Endothelial cell of umbilical vein (primary cell): ENCODE measurements around the gene PTGES3L. TPM values are rescaled to one million over a fixed set of nuclear protein-coding genes. Genes with fewer than 3 reads are reported as not detected.

Experiments
- BruUV-seq: library from RNA; stranded (reverse); fragments of 400-500 nt; replicated peaks from 2 replicates; lab custom pipeline; 2021; lab: Mats Ljungman, UMichigan
- CTCF ChIA-PET: fragments of 300-600, 350-600 bp; sonication (Branson Sonifier 250); formaldehyde crosslinking; loops from one replicate; lab custom pipeline; 2021; ENCODE audit warnings: antibody characterized with exemption, inconsistent platforms; lab: Charles Lee
- POLR2A ChIA-PET: fragments of 300-600, 350-600 bp; sonication (Branson Sonifier 250); formaldehyde crosslinking; loops from one replicate; lab custom pipeline; 2021; ENCODE audit warnings: antibody characterized with exemption, inconsistent platforms; lab: Charles Lee
- DNase-seq: peaks from one replicate; pipeline ENCODE4 v3.0.0-alpha.2; 2011; ENCODE audit warnings: low read depth, low spot score
- FAIRE-seq: peaks from 2 replicates; lab custom pipeline; 2011; peaks lifted over from hg19 to GRCh38; lab: Jason Lieb, UNC
- H2AFZ ChIP-seq: 2 replicates; pipeline ENCODE4 v1.6.0; 2012; ENCODE audit warnings: low read depth, low read length, control low read depth, inconsistent platforms
- H3K27ac ChIP-seq: 2 replicates; pipeline ENCODE4 v1.5.1; 2011; ENCODE audit warnings: low read depth, mild to moderate bottlenecking, control low read depth, low read length, moderate library complexity; ENCODE audit not compliant: insufficient read depth
- H3K27me3 ChIP-seq, 2 experiments: 2 replicates each; pipeline versions ENCODE4 v1.6.0 to v1.6.1; 2011; ENCODE audit warnings: low read length in 2 of 2, mixed read lengths in 1 of 2; ENCODE audit not compliant: control insufficient read depth in 2 of 2, insufficient read depth in 2 of 2
- H3K36me3 ChIP-seq, 2 experiments: 2 replicates in 1 of 2; 3 replicates in 1 of 2; pipeline ENCODE4 v1.5.1; 2011; ENCODE audit warnings: low read length in 2 of 2, mild to moderate bottlenecking in 1 of 2, moderate library complexity in 1 of 2; ENCODE audit not compliant: control insufficient read depth in 2 of 2, insufficient read depth in 2 of 2; ENCODE audit errors: extremely low read depth in 1 of 2
- H3K4me1 ChIP-seq: 3 replicates; pipeline ENCODE4 v1.5.1; 2011; ENCODE audit warnings: mild to moderate bottlenecking, low read length; ENCODE audit not compliant: control insufficient read depth, insufficient read depth; ENCODE audit errors: extremely low read depth
- H3K4me2 ChIP-seq: 2 replicates; pipeline ENCODE4 v1.6.1; 2011; ENCODE audit warnings: low read length, control low read depth, mixed read lengths; ENCODE audit not compliant: insufficient read depth
- H3K4me3 ChIP-seq, 3 experiments: fragments of 200-600 bp in 1 of 3; sonication (generic), shearing (Covaris generic) in 1 of 3; replicated peaks in 1 of 3; 2 replicates each; pipeline ENCODE4 v1.5.1; 2011 to 2016; ENCODE audit warnings: control low read depth in 3 of 3, low read length in 3 of 3, mild to moderate bottlenecking in 2 of 3, inconsistent platforms in 1 of 3, low read depth in 1 of 3, moderate library complexity in 1 of 3; ENCODE audit not compliant: insufficient read depth in 1 of 3
- H3K79me2 ChIP-seq: 2 replicates; pipeline ENCODE4 v1.6.0; 2012; ENCODE audit warnings: low read length, inconsistent platforms; ENCODE audit not compliant: control insufficient read depth, insufficient read depth
- H3K9ac ChIP-seq: replicated peaks from 2 replicates; pipeline ENCODE3; 2011; ENCODE audit warnings: low read length, control low read depth; ENCODE audit not compliant: insufficient read depth; ENCODE audit errors: extremely low read depth
- H3K9me1 ChIP-seq: replicated peaks from 3 replicates; pipeline ENCODE4 v1.6.0; 2011; ENCODE audit warnings: mild to moderate bottlenecking, low read length; ENCODE audit not compliant: control insufficient read depth, insufficient read depth; ENCODE audit errors: extremely low read depth
- H3K9me3 ChIP-seq: replicated peaks from 2 replicates; pipeline ENCODE4 v1.5.1; 2012; ENCODE audit warnings: low read length, inconsistent platforms; ENCODE audit not compliant: control insufficient read depth, insufficient read depth
- H4K20me1 ChIP-seq: replicated peaks from 2 replicates; pipeline ENCODE3; 2011; ENCODE audit warnings: mild to moderate bottlenecking, low read length; ENCODE audit not compliant: control insufficient read depth, insufficient read depth; ENCODE audit errors: extremely low read depth
- EZH2 ChIP-seq: IDR thresholded peaks from 2 replicates; pipeline ENCODE4 v1.6.1; 2012; ENCODE audit warnings: borderline replicate concordance, low read depth, mild to moderate bottlenecking, moderate library complexity, low read length, inconsistent platforms; ENCODE audit not compliant: severe bottlenecking
- FOS ChIP-seq: IDR thresholded peaks from 2 replicates; pipeline ENCODE4 v1.6.1; 2011; ENCODE audit warnings: mild to moderate bottlenecking, low read length, moderate library complexity, borderline replicate concordance; ENCODE audit not compliant: insufficient read depth
- GATA2 ChIP-seq: IDR thresholded peaks from 2 replicates; pipeline ENCODE4 v1.7.0; 2011; ENCODE audit warnings: low read depth, mild to moderate bottlenecking, moderate library complexity, mixed read lengths, low read length; ENCODE audit not compliant: insufficient read length, insufficient read depth
- JUN ChIP-seq: IDR thresholded peaks from 2 replicates; pipeline ENCODE4 v1.6.1; 2011; ENCODE audit warnings: borderline replicate concordance, low read depth; ENCODE audit not compliant: insufficient read length, insufficient read depth
- MYC ChIP-seq: IDR thresholded peaks from one replicate; pipeline ENCODE4 v1.6.1; 2011; ENCODE audit warnings: mild to moderate bottlenecking, low read depth, low read length
- POLR2AphosphoS5 ChIP-seq: IDR thresholded peaks from 2 replicates; pipeline ENCODE4 v1.6.1; 2012; ENCODE audit warnings: low read depth, mild to moderate bottlenecking, control low read depth, low read length, moderate library complexity; ENCODE audit not compliant: insufficient read depth
- dilution Hi-C: fragments of 300-500 bp; cut with MboI; formaldehyde crosslinking; loops from one replicate; pipeline ENCODE4 v1.15.0; 2019; ENCODE audit warnings: low sequenced_read_pairs; ENCODE audit not compliant: extremely low pct_ligation_motif_present
- intact Hi-C: fragments of 100-400 bp; cut with micrococcal nuclease; formaldehyde crosslinking; loops from one replicate; pipeline ENCODE4 v1.10.0; 2022
- polyA plus RNA-seq, 4 experiments: library from polyadenylated mRNA; depleted of rRNA in 3 of 4; stranded (reverse) in 3 of 4; unstranded in 1 of 4; fragments of >200 nt; gene quantifications; 2 replicates each; pipeline versions ENCODE4 v1.2.1 to v1.2.3, GENCODE V29; 2011 to 2012; ENCODE audit warnings: missing spikeins in 1 of 4
- total RNA-seq: library from RNA; stranded (reverse); gene quantifications from 2 replicates; pipeline ENCODE4 v1.2.3, GENCODE V29; 2021
- TF ChIP-seq, protein P1 (sequence below): IDR thresholded peaks from 2 replicates; pipeline ENCODE4 v1.6.1; 2011; ENCODE audit not compliant: insufficient read depth, insufficient read length
- TF ChIP-seq, protein P2 (sequence below), 2 donors: IDR thresholded peaks; 1 replicate in 1 of 2; 2 replicates in 1 of 2; pipeline ENCODE4 v1.5.1; 2011; ENCODE audit warnings: low read length in 2 of 2, mild to moderate bottlenecking in 2 of 2, moderate library complexity in 2 of 2, control low read depth in 1 of 2, inconsistent platforms in 1 of 2, low read depth in 1 of 2; ENCODE audit not compliant: insufficient read depth in 1 of 2; ENCODE audit errors: extremely low read depth in 1 of 2

The PTGES3L gene
- total and polyA plus RNA-seq, 2 donors (not counting 3 experiments of a cell fraction or from before 2014, with no cell fraction given): 0.23 TPM; not detected in 1

DNA sequence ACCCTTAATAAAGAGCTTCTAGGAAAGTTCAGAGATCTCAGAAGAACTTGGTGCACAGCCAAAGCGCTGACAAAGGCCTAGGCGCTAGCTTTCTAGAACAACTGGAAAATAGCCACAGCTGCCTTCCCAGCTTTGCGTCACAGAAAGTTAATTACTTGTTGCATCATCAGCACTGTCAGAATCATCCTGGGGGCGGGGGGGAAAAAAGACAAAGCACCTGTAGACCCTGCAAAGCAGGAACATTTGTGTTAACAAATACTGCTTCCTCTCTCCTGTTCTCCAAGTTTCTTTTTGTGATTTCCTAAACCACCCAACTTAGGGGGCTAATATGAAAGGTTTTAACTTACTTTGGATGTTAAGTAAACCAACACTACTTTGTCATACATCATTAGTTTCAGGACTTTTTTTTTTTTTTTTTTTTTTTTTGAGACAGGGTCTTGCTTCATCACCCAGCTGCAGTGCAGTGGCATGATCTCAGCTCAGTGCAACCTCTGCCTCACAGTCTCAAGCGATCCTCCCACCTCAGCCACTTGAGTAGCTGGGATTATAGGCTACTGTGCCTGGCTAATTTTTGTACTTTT lies 10.8 kb downstream of the PTGES3L start:
- Histone ChIP-seq H3K4me2 (no peak overlapping the region), H3K9me1 (no peaks in the 10 kb centered on the region), H3K4me3 (no peak overlapping the region), H4K20me1 (no peaks in the 10 kb centered on the region), H3K9ac (no peak overlapping the region), H3K4me1 (no peaks in the 10 kb centered on the region), H2AFZ (no peak overlapping the region), H3K36me3 (no peaks in the 10 kb centered on the region), H3K27me3 (peaks cover 2% of the 10 kb centered on the region in 2 experiments), H3K79me2 (peaks cover under 1% of the 10 kb centered on the region), H3K9me3 (no peaks in the 10 kb centered on the region), H3K27ac (no peak overlapping the region)
- dilution Hi-C loops (no loop called here), intact Hi-C loops (no loop called here)
- CTCF ChIA-PET: interaction anchor here (0.6 to 1.7 kb wide), 2 partner anchors 23 to 29 kb away, joined by 4 to 8 read pairs; partner anchors contain the start of gene RPL27
- BruUV-seq: no TSS peak
- TF ChIP-seq POLR2AphosphoS5 (no peak), EZH2 (no peak), GATA2 (no peak), MYC (no peak), JUN (no peak), FOS (no peak)
- TF ChIP-seq, protein P1, sequence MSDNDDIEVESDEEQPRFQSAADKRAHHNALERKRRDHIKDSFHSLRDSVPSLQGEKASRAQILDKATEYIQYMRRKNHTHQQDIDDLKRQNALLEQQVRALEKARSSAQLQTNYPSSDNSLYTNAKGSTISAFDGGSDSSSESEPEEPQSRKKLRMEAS: no peak
- TF ChIP-seq, protein P2, sequence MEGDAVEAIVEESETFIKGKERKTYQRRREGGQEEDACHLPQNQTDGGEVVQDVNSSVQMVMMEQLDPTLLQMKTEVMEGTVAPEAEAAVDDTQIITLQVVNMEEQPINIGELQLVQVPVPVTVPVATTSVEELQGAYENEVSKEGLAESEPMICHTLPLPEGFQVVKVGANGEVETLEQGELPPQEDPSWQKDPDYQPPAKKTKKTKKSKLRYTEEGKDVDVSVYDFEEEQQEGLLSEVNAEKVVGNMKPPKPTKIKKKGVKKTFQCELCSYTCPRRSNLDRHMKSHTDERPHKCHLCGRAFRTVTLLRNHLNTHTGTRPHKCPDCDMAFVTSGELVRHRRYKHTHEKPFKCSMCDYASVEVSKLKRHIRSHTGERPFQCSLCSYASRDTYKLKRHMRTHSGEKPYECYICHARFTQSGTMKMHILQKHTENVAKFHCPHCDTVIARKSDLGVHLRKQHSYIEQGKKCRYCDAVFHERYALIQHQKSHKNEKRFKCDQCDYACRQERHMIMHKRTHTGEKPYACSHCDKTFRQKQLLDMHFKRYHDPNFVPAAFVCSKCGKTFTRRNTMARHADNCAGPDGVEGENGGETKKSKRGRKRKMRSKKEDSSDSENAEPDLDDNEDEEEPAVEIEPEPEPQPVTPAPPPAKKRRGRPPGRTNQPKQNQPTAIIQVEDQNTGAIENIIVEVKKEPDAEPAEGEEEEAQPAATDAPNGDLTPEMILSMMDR (IDR thresholded peaks at IDR 0.05; ENCODE audit: extremely low read depth in 1 of 2, insufficient read depth in 1 of 2, low read depth in 1 of 2, low read length in 2 of 2): no peak
- DNase-seq (no peak), FAIRE-seq (no peak)
- POLR2A ChIA-PET: no interaction called here
